NCI-H1048 (cell line): ENCODE data around the gene MAP1LC3B2.
"Not testable (repeated sequence)": the region's sequence is repeated elsewhere in the genome, so short reads cannot be mapped to it uniquely, and the experiment has no call there.

ENCODE experiments used
- DNase-seq: peaks from one replicate; lab custom pipeline; 2025; lab: John Stamatoyannopoulos, UW

Gene MAP1LC3B2

GRCh38 chr12:116561181-116561821 is 2.1 kb downstream of the MAP1LC3B2 start:
- no peak for DNase-seq

- no peak for DNase-seq
Measured at GRCh38 chr12:116562090-116562489, 2.9 kb downstream of the MAP1LC3B2 start.

- no peak for DNase-seq
Measured at GRCh38 chr12:116563262-116563661, 4.1 kb downstream of the MAP1LC3B2 start.

GRCh38 chr12:116564080-116564479 is 4.9 kb downstream of the MAP1LC3B2 start:
- no peak for DNase-seq

- not testable (repeated sequence) for DNase-seq
Measured at GRCh38 chr12:116565221-116565620, 6.0 kb downstream of the MAP1LC3B2 start.

- DNase-seq = no peak
Measured at GRCh38 chr12:116565963-116566362, 6.8 kb downstream of the MAP1LC3B2 start.

- DNase-seq = no peak
Measured at GRCh38 chr12:116568203-116568602, 9.0 kb downstream of the MAP1LC3B2 start.

GRCh38 chr12:116571089-116571488 is 11.9 kb downstream of the MAP1LC3B2 start:
- no peak for DNase-seq

GRCh38 chr12:116573776-116574175 is 14.6 kb downstream of the MAP1LC3B2 start:
- DNase-seq = no peak

- not testable (repeated sequence) for DNase-seq
Measured at GRCh38 chr12:116575754-116576153, 16.6 kb downstream of the MAP1LC3B2 start.

GRCh38 chr12:116577154-116577561 is 18.0 kb downstream of the MAP1LC3B2 start:
- no peak for DNase-seq

GRCh38 chr12:116578051-116578450 is 18.9 kb downstream of the MAP1LC3B2 start:
- no peak for DNase-seq

GRCh38 chr12:116582610-116583009 is 23.4 kb downstream of the MAP1LC3B2 start:
- no peak for DNase-seq

GRCh38 chr12:116583129-116583694 is 24.0 kb downstream of the MAP1LC3B2 start:
- no peak for DNase-seq

GRCh38 chr12:116587270-116587669 is 28.1 kb downstream of the MAP1LC3B2 start:
- no peak for DNase-seq

GRCh38 chr12:116588390-116589028 is 29.3 kb downstream of the MAP1LC3B2 start:
- DNase-seq = no peak

- no peak for DNase-seq
Measured at GRCh38 chr12:116589581-116589980, 30.4 kb downstream of the MAP1LC3B2 start.

GRCh38 chr12:116590561-116590960 is 31.4 kb downstream of the MAP1LC3B2 start:
- no peak for DNase-seq

GRCh38 chr12:116591855-116592637 is 32.9 kb downstream of the MAP1LC3B2 start:
- DNase-seq = no peak

- no peak for DNase-seq
Measured at GRCh38 chr12:116592731-116593130, 33.5 kb downstream of the MAP1LC3B2 start.

- no peak for DNase-seq
Measured at GRCh38 chr12:116594325-116595038, 35.3 kb downstream of the MAP1LC3B2 start.

- no peak for DNase-seq
Measured at GRCh38 chr12:116595186-116595585, 36.0 kb downstream of the MAP1LC3B2 start.
